Activated CD8-positive, alpha-beta memory T cell treated with anti-CD3 and anti-CD28 coated beads, Interleukin-2, amount 10 ng/mL, durations not matched to agents 7 days and 5 days (primary cell): ENCODE results near the gene AQP12B. TPM values are rescaled to one million over a fixed set of nuclear protein-coding genes. Genes with fewer than 3 reads are reported as not detected.
"Not testable (repeated sequence)": the region's sequence is repeated elsewhere in the genome, so short reads cannot be mapped to it uniquely, and the experiment has no call there.

Experiments used
- ATAC-seq: fragments of 150-1000 bp; cut with Tn5 transposase; one replicate; pipeline ENCODE4 v1.10.0; 2021; ENCODE audit warnings: moderate library complexity
- CTCF ChIA-PET: fragments of 350-600 bp; sonication (Branson Sonifier 250); formaldehyde crosslinking; loops from one replicate; lab custom pipeline; 2021; ENCODE audit warnings: antibody characterized with exemption; lab: Charles Lee
- DNase-seq: peaks from one replicate; pipeline ENCODE4 v3.0.0-alpha.2; 2020
- H3K27ac Mint-ChIP-seq: one replicate; pipeline ENCODE4 v1.8.0; 2021; ENCODE audit warnings: mild to moderate bottlenecking, mixed read lengths
- H3K27me3 Mint-ChIP-seq: one replicate; pipeline ENCODE4 v1.8.0; 2021; ENCODE audit warnings: mixed read lengths
- H3K36me3 Mint-ChIP-seq: one replicate; pipeline ENCODE4 v1.8.0; 2021; ENCODE audit warnings: mild to moderate bottlenecking, mixed read lengths
- H3K4me1 Mint-ChIP-seq: one replicate; pipeline ENCODE4 v1.8.0; 2021; ENCODE audit warnings: mixed read lengths
- H3K4me3 Mint-ChIP-seq: one replicate; pipeline ENCODE4 v1.8.0; 2021; ENCODE audit warnings: mild to moderate bottlenecking, moderate library complexity, mixed read lengths
- H3K9me3 Mint-ChIP-seq: one replicate; pipeline ENCODE4 v1.8.0; 2022; ENCODE audit warnings: low read depth, mixed read lengths
- total RNA-seq, 2 experiments: library from RNA; stranded (reverse); gene quantifications; one replicate each; pipeline ENCODE4 v1.2.3, GENCODE V29; 2021

Gene AQP12B
- total RNA-seq, 2 experiments from 2014 or later: not detected

DNA sequence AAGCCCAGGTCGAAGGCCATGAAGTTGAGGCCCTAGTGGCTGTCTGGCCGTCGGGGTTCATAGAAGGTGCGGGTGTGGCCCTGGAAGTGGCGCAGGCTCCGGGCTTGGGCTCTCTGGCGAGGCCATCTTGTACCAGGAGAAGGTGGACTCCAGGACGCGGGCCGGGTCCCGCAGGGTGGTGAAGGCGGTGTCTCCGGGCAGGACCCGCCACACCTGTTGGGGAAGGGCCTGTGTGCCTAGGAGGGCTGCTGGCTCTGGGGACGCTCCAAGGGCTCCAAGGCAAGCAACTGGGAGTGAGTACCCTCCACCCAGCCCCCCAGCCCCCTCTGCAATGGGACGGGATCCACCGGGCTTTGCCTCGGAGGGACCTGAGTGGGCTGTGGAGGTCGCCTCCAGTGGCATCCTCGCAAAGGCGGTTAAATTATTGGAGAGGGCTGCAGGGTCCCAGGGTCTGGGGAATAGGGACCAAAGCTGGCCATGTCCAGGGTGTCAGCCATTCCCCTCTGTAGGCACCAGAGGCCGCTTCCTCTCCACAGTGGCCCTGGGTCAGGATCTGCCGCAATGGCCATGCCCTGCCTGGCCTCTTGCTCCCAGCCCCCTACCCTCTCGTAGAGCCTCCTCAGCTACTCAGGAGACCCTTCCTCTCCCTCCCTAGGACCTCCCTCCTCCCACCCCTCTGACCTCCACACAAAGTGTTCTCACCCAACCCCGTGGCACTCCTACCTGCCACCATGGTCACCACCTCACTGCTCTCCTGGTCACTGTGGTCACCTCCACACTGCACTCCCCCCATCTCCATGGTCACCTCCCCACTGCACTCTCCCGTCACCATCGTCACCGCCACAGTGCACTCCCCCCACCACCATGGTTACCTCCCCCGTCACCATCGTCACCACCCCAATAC, 19.3 kb upstream of the AQP12B start:
- no peak overlapping the region for H3K4me3 Mint-ChIP-seq
- H3K27me3 Mint-ChIP-seq: peaks cover 22% of the 10 kb centered on the region
- no peak overlapping the region for H3K27ac Mint-ChIP-seq
- CTCF ChIA-PET: no interaction called here
- ATAC-seq (no peak), DNase-seq (no peak)
- no peaks in the 10 kb centered on the region for H3K36me3 Mint-ChIP-seq
- peaks cover 13% of the 10 kb centered on the region for H3K4me1 Mint-ChIP-seq
- H3K9me3 Mint-ChIP-seq: no peaks in the 10 kb centered on the region

DNA sequence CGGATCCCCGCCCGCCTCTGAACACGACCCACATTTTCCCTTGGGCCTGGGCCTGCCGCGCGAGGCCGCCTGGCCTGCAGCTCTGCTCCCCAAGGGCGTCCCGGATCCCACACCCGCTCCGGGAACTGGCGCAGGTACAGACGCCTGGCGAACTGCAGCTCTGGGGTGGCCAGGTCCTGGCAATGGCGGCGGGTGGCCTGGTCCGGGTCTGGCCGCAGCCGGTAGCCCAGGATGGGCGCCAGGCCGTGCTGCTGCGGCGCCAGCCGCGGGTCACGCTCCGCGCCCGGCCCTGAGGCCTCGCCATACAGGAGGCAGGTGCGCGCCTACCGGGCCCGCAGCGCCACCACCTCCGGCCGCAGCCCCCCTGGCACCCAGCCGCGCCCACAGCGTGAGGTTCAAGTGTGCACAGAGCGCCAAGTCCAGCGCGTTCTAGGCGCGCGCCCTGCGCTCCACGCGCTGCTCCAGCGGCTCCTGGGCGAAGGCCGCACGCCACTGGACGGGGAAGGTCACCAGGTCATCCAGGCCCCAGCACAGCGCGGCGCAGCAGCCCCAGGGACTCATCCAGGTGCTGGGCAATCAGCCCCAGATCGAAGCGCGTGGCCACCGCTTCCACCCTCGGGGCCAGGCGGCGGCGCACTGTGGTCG, 18.5 kb upstream of the AQP12B start:
- Mint-ChIP-seq H3K36me3 (no peaks in the 10 kb centered on the region), H3K4me1 (peaks cover 13% of the 10 kb centered on the region), H3K27ac (no peak overlapping the region), H3K27me3 (peaks cover 16% of the 10 kb centered on the region), H3K9me3 (no peaks in the 10 kb centered on the region), H3K4me3 (no peak overlapping the region)
- ATAC-seq: no peak
- CTCF ChIA-PET: interaction anchor here (1.8 kb wide), 1 partner anchor 187 kb away, joined by 4 read pairs; no protein-coding TSS in a partner anchor
- no peak for DNase-seq

DNA sequence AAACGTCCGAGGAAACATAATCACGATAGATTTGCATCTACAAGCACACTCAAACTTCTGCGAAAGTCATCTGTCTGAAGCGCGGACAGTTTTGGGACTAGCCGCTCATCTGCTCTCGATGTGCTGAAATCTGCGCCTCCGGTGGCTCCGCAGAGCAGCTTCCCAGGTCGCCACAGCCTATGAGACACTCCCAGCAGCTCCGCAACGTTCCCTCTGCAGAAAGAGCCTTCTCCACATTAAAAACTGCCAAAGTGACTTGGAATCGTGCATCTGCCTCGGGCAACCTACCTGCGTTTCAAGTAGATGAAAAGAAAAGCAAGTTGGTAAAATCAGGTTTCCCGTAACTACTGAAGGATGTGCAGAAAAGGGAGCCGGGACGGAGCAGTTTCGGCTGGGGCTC, 17.9 kb upstream of the AQP12B start:
- not testable (repeated sequence) for DNase-seq, H3K9me3 Mint-ChIP-seq, H3K36me3 Mint-ChIP-seq, H3K4me3 Mint-ChIP-seq, ATAC-seq, H3K27ac Mint-ChIP-seq
- H3K4me1 Mint-ChIP-seq: peaks cover 12% of the 10 kb centered on the region
- CTCF ChIA-PET: interaction anchor here (1.8 kb wide), 1 partner anchor 186 kb away, joined by 4 read pairs; no protein-coding TSS in a partner anchor
- peaks cover 14% of the 10 kb centered on the region for H3K27me3 Mint-ChIP-seq

DNA sequence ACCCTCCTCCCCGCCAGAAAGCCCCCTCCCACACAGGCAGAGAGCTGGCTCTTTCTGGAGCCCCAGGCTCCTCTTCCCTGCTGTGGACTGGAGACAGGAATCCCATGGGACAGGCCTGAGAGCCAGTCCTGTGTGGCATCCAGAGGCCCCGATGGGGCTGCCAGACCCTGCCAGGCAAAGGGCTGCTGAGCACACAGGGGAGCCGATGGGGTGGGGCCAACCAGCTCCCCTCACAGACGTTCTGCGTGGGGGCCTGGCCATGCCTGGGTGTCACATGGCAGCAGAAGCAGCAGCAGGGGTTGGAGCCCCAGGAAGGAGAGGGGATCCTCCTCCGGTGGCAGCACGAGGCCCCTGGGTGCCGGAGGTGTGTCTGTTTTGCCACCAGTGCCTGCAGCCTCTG, 17.1 kb upstream of the AQP12B start:
- H3K9me3 Mint-ChIP-seq, H3K27ac Mint-ChIP-seq, H3K36me3 Mint-ChIP-seq, H3K4me1 Mint-ChIP-seq, DNase-seq, ATAC-seq, H3K27me3 Mint-ChIP-seq, H3K4me3 Mint-ChIP-seq: not testable (repeated sequence)
- CTCF ChIA-PET: interaction anchor here (1.8 kb wide), 1 partner anchor 186 kb away, joined by 4 read pairs; no protein-coding TSS in a partner anchor

GRCh38 chr2:240698852-240699561, 16.3 kb upstream of the AQP12B start:
- H3K9me3 Mint-ChIP-seq, H3K4me3 Mint-ChIP-seq, H3K36me3 Mint-ChIP-seq, H3K27ac Mint-ChIP-seq, DNase-seq, ATAC-seq, CTCF ChIA-PET, H3K27me3 Mint-ChIP-seq, H3K4me1 Mint-ChIP-seq: not testable (repeated sequence)

- H3K4me1 Mint-ChIP-seq, H3K36me3 Mint-ChIP-seq, H3K9me3 Mint-ChIP-seq, DNase-seq, CTCF ChIA-PET, H3K27ac Mint-ChIP-seq, H3K4me3 Mint-ChIP-seq, H3K27me3 Mint-ChIP-seq, ATAC-seq: not testable (repeated sequence)
These were observed 13.8 kb upstream of the AQP12B start for GRCh38 chr2:240696469-240696868.

- DNase-seq, H3K27me3 Mint-ChIP-seq, H3K4me1 Mint-ChIP-seq, H3K27ac Mint-ChIP-seq, H3K9me3 Mint-ChIP-seq, H3K36me3 Mint-ChIP-seq, H3K4me3 Mint-ChIP-seq, ATAC-seq, CTCF ChIA-PET: not testable (repeated sequence)
These were observed 12.9 kb upstream of the AQP12B start for GRCh38 chr2:240695593-240695992.

DNA sequence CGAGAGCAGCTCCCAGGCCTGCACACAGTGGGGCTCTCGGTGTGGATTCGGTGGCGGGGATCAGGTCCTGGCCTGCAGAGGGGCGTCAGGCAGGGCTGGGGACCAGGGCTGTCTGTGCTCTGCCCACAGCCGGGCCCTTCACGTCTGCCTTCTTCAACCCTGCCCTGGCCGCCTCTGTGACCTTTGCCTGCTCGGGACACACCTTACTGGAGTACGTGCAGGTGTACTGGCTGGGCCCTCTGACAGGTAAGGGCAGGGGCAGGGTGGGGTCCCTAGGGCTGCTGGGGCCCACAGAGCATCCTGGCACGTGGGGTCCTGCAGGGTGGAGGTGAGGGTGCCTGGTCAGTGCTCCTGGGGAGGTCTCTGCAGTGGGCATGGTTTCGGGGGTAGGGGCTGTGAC, 11.6 kb upstream of the AQP12B start:
- H3K27ac Mint-ChIP-seq, ATAC-seq, CTCF ChIA-PET, H3K36me3 Mint-ChIP-seq, H3K27me3 Mint-ChIP-seq, H3K9me3 Mint-ChIP-seq, H3K4me1 Mint-ChIP-seq, H3K4me3 Mint-ChIP-seq, DNase-seq: not testable (repeated sequence)

- ATAC-seq, H3K36me3 Mint-ChIP-seq, H3K9me3 Mint-ChIP-seq, CTCF ChIA-PET, H3K4me3 Mint-ChIP-seq, H3K27ac Mint-ChIP-seq, H3K4me1 Mint-ChIP-seq, DNase-seq, H3K27me3 Mint-ChIP-seq: not testable (repeated sequence)
These were observed 10.2 kb upstream of the AQP12B start for GRCh38 chr2:240692583-240693561.

DNA sequence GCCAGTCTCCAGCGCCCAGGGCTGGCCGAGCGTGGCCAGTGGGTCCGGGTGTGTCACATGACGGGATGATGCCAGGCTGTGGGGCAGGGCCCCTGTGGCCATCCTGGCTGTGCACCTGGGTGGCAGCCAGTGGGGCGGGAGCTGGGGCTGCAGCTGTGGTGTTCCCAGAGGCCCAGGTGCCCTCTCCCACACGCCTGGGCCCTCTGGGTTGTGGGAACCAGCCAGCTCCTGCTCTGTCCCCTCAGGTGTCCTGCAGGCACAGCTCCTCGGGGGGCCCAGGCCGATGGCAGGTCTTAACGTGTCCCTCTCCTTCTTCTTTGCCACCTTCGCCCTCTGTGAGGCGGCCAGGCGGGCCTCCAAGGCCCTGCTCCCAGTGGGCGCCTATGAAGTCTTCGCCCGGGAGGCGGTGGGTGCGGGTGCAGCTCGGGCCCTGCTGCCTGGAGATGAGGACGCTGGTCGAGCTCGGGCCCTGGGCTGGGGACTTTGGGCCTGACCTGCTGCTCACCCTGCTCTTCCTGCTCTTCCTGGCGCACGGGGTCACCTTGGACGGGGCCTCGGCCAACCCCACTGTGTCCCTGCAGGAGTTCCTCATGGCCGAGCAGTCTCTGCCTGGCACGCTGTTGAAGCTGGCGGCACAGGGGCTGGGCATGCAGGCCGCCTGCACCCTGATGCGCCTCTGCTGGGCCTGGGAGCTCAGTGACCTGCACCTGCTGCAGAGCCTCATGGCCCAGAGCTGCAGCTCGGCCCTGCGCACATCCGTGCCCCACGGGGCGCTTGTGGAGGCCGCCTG, 9.1 kb upstream of the AQP12B start, which contains the start of gene AQP12A:
TSS of gene AQP12A (plus strand) at position 236 of the 790 bp plus-strand sequence. CDS start at position 284, 48 bp downstream.
- H3K27me3 Mint-ChIP-seq, H3K36me3 Mint-ChIP-seq, H3K4me3 Mint-ChIP-seq, CTCF ChIA-PET, H3K4me1 Mint-ChIP-seq, DNase-seq, ATAC-seq, H3K27ac Mint-ChIP-seq, H3K9me3 Mint-ChIP-seq: not testable (repeated sequence)

- DNase-seq, H3K4me3 Mint-ChIP-seq, H3K36me3 Mint-ChIP-seq, ATAC-seq, CTCF ChIA-PET, H3K27me3 Mint-ChIP-seq, H3K9me3 Mint-ChIP-seq, H3K27ac Mint-ChIP-seq: not testable (repeated sequence)
- H3K4me1 Mint-ChIP-seq: peaks cover 11% of the 10 kb centered on the region
These were observed 8.4 kb upstream of the AQP12B start for GRCh38 chr2:240691075-240691427.
